Vagina (tissue), 2 donors: ENCODE measurements around the gene ASPRV1. TPM values are rescaled to one million over a fixed set of nuclear protein-coding genes. Genes with fewer than 3 reads are reported as not detected.
A peak's percentile ranks its signal among the peaks of the same experiment; 100 is the strongest.

ENCODE experiments used
- DNase-seq, 2 donors: peaks; one replicate each; pipeline ENCODE4 v3.0.0-alpha.2; 2017; ENCODE audit errors: extremely low spot score in 2 of 2
- H3K27ac ChIP-seq: fragments of 200-600 bp; sonication (generic); one replicate; pipeline ENCODE4 v1.5.1; 2019
- H3K27me3 ChIP-seq: fragments of 200-600 bp; sonication (generic); one replicate; pipeline ENCODE4 v1.5.1; 2019
- H3K36me3 ChIP-seq, 2 donors: fragments of 200-600 bp; sonication (generic); one replicate each; pipeline ENCODE4 v1.5.1; 2017 to 2019
- H3K4me1 ChIP-seq: fragments of 200-600 bp; sonication (generic); one replicate; pipeline ENCODE4 v1.5.1; 2019
- H3K4me3 ChIP-seq, 2 donors: fragments of 200-600 bp; sonication (generic); 1 replicate in 1 of 2; 2 replicates in 1 of 2; pipeline ENCODE4 v1.5.1; 2016 to 2019
- H3K9me3 ChIP-seq: fragments of 200-600 bp; sonication (generic); one replicate; pipeline ENCODE4 v1.5.1; 2019
- POLR2A ChIP-seq, 2 donors: fragments of 450-650 bp; IDR thresholded peaks; one replicate each; pipeline ENCODE4 v1.6.1; 2017; ENCODE audit warnings: antibody characterized with exemption in 2 of 2, mild to moderate bottlenecking in 2 of 2, moderate library complexity in 2 of 2
- POLR2AphosphoS5 ChIP-seq, 2 donors: sonication (generic); formaldehyde crosslinking; IDR thresholded peaks; one replicate each; pipeline ENCODE4 v1.9.0; 2017; ENCODE audit warnings: antibody characterized with exemption in 2 of 2, mild to moderate bottlenecking in 2 of 2, low read depth in 1 of 2; ENCODE audit not compliant: insufficient read depth in 1 of 2
- intact Hi-C: fragments of 100-400 bp; cut with DNase I; formaldehyde crosslinking; loops from one replicate; pipeline ENCODE4 v1.15.1; 2023
- total RNA-seq: library from RNA; depleted of rRNA; stranded (reverse); fragments of >200 nt; gene quantifications from one replicate; pipeline ENCODE4 v1.2.3, GENCODE V29; 2016
- TF ChIP-seq, protein P1 (sequence below), 3 experiments: fragments of 450-650 bp in 2 of 3; fragments of 200-600 bp in 1 of 3; sonication (generic) in 1 of 3; IDR thresholded peaks; one replicate each; pipeline ENCODE4 v1.5.1; 2017 to 2019; ENCODE audit warnings: antibody characterized with exemption in 3 of 3, mild to moderate bottlenecking in 2 of 3, moderate library complexity in 2 of 3

ASPRV1 gene
- total RNA-seq, 1 donor from 2014 or later: 0.49 TPM

DNA sequence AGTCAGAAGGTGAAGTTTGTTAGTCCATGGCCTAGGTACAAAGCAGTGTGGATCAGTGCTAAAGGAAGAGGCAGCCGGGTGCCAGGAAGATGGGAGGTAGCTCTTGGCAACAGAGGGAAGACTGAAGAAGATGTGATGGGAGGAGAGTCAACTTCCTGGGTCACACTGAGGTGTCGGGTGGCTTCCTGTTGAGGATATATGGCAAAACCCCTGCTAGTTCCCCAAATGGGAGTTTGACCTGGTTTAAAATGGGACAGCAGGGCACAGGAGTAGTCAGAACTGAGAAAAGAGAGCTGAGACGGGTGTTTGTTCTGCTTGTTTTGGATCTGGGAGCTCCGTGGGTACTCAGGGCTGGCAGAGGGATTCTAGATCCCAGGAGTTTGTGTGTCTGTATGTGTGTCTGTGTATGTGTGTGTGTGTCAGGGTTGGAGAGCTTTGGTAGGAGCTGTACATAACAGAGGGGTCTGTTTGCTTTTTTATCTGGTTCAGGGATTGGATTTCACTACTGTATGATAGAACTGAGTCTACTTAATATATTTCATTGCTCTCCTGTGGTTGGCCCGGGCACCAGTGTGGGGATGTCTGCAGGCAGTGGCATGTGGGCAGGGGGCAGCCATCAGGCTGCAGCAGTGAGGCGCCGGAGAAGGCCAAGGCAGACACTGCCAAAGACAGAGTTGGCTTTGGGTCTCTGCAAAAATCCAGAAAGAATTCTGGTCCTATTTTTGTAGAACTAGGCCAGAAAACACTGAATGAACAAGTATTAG is 29.4 kb downstream of the ASPRV1 start:
- Histone ChIP-seq H3K27me3 (no peaks in the 10 kb centered on the region), H3K9me3 (no peaks in the 10 kb centered on the region), H3K4me1 (no peaks in the 10 kb centered on the region), H3K4me3 (no peak overlapping the region), H3K27ac (no peak overlapping the region), H3K36me3 (peaks cover 0 to 18% of the 10 kb centered on the region in 2 donors)
- no peak for DNase-seq
- no peak for TF ChIP-seq POLR2AphosphoS5 (IDR thresholded peaks at IDR 0.05; ENCODE audit: insufficient read depth in 1 of 2, low read depth in 1 of 2)
- TF ChIP-seq POLR2A (IDR thresholded peaks at IDR 0.05): no peak
- TF ChIP-seq, protein P1, sequence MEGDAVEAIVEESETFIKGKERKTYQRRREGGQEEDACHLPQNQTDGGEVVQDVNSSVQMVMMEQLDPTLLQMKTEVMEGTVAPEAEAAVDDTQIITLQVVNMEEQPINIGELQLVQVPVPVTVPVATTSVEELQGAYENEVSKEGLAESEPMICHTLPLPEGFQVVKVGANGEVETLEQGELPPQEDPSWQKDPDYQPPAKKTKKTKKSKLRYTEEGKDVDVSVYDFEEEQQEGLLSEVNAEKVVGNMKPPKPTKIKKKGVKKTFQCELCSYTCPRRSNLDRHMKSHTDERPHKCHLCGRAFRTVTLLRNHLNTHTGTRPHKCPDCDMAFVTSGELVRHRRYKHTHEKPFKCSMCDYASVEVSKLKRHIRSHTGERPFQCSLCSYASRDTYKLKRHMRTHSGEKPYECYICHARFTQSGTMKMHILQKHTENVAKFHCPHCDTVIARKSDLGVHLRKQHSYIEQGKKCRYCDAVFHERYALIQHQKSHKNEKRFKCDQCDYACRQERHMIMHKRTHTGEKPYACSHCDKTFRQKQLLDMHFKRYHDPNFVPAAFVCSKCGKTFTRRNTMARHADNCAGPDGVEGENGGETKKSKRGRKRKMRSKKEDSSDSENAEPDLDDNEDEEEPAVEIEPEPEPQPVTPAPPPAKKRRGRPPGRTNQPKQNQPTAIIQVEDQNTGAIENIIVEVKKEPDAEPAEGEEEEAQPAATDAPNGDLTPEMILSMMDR (IDR thresholded peaks at IDR 0.05): no peak
- intact Hi-C loops: no loop called here

DNA sequence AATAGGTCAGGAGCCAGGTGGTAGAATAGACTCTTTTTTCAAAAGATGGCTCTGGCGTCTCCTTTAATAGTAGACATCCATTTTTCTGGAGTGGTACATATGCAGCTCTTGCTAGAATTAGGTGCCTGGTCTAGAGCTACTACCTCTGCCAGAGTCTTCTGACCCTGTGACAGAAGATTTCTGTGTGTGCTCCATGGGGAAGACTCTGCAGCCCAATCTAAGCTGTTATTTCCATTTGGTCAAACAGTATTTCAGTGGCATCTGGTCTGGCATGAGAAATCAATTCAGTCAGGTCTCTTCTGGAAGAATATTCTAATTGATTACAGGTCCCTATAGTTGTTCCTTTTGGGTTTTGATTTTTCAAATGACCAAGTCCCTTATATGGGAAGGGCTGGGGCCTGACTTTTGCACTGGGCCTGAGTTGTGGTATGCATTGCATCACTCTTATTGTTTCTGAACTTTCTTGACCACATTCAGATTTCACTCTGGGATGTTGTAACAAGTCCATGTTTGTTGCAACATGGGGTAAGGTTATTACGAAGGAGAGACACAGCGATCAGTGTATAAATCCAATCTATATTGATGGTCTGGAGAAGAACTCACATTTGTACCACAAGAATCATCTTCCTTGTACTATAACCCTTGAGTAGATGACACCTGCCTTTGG is 34.4 kb downstream of the ASPRV1 start:
- Histone ChIP-seq H3K27ac (no peak overlapping the region), H3K27me3 (no peaks in the 10 kb centered on the region), H3K4me3 (no peak overlapping the region), H3K36me3 (peaks cover 0 to 11% of the 10 kb centered on the region in 2 donors), H3K9me3 (no peaks in the 10 kb centered on the region), H3K4me1 (no peaks in the 10 kb centered on the region)
- DNase-seq: no peak
- intact Hi-C loops: no loop called here
- TF ChIP-seq, protein P1 (IDR thresholded peaks at IDR 0.05): no peak
- TF ChIP-seq POLR2AphosphoS5 (IDR thresholded peaks at IDR 0.05; ENCODE audit: insufficient read depth in 1 of 2, low read depth in 1 of 2) (peak in 1 of 2 donors; percentile 11), POLR2A (IDR thresholded peaks at IDR 0.05) (no peak)

DNA sequence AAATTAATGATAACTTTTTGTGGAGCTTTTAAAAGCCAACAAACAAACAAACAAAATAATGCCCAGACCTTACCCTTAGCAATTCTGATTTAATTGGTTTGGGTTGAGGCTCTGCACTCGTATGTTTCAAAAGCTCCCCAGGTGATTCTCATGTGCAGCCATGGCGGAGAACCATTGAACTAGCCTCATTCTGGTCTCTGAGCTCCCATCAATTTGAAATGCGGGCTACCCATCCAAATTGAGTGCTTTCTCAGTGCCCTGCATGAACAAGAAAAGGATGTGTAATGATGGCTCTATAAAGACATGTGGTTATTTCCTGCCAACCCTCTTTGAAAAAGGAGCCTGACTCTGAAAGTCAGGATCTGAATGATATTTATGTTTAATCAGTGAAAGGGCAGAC is 38.3 kb downstream of the ASPRV1 start:
- TF ChIP-seq, protein P1 (IDR thresholded peaks at IDR 0.05): no peak
- TF ChIP-seq POLR2AphosphoS5 (IDR thresholded peaks at IDR 0.05; ENCODE audit: insufficient read depth in 1 of 2, low read depth in 1 of 2) (no peak), POLR2A (IDR thresholded peaks at IDR 0.05) (no peak)
- Histone ChIP-seq H3K27me3 (no peaks in the 10 kb centered on the region), H3K36me3 (peaks cover 0 to 26% of the 10 kb centered on the region in 2 donors), H3K9me3 (no peaks in the 10 kb centered on the region), H3K4me3 (no peak overlapping the region), H3K4me1 (no peaks in the 10 kb centered on the region), H3K27ac (no peak overlapping the region)
- intact Hi-C loops: no loop called here
- DNase-seq: no peak

DNA sequence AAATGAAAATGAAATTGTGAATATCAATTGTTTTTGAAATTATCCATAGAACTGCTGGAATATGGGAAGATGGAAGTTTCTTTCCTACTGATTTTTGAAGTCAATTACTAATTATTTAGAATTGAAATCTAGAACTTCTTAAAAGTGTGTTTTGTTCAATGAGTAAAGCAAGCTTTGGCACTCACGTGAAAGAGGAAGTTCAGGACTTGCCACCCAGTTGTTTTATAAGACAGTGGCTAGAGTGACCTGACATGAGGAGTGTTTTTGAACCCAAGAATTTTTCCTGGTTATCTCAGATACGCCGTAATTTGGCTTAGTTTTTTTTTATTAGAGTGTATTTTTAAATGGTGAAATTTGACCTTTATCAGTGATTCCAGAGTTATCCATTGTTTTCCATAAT is 43.0 kb downstream of the ASPRV1 start:
- TF ChIP-seq POLR2AphosphoS5 (IDR thresholded peaks at IDR 0.05; ENCODE audit: insufficient read depth in 1 of 2, low read depth in 1 of 2) (no peak), POLR2A (IDR thresholded peaks at IDR 0.05) (no peak)
- TF ChIP-seq, protein P1 (IDR thresholded peaks at IDR 0.05): no peak
- Histone ChIP-seq H3K9me3 (no peaks in the 10 kb centered on the region), H3K27me3 (no peaks in the 10 kb centered on the region), H3K27ac (peak overlapping the region; percentile 96), H3K4me1 (peaks cover 27% of the 10 kb centered on the region), H3K4me3 (no peak overlapping the region), H3K36me3 (peaks cover 0 to 30% of the 10 kb centered on the region in 2 donors)
- DNase-seq: no peak
- intact Hi-C loops: loop anchor here (5.0 kb wide), 1 partner anchor 154 kb away; no protein-coding TSS in a partner anchor
